HuH-7.5 (cell line): ENCODE data around the gene PRKCB.
A peak's percentile ranks its signal among the peaks of the same experiment; 100 is the strongest.

Experiments
- DNase-seq: peaks from one replicate; pipeline ENCODE4 v3.0.0; 2011; ENCODE audit warnings: low spot score

The PRKCB gene

DNA sequence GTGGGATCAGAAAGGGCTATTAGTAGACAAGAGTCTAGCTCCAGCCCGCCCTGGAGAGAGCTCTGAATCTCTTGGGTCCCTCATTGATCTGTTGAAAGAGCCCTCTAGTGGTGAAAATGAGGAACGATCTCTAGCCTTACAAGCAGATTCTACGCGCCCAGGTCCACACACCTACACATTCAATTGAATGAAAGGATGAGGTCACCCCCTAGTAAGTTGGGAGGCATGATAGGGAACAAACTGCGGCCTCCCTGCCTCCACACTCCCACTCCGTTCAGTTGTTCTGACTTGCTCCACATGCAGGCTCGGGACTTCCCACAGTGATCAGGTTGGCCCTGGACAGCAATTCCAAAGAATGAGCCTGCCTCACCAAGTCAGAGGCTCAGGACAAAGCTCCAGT is 417.4 kb downstream of the PRKCB start:
- peak; percentile 48 for DNase-seq

DNA sequence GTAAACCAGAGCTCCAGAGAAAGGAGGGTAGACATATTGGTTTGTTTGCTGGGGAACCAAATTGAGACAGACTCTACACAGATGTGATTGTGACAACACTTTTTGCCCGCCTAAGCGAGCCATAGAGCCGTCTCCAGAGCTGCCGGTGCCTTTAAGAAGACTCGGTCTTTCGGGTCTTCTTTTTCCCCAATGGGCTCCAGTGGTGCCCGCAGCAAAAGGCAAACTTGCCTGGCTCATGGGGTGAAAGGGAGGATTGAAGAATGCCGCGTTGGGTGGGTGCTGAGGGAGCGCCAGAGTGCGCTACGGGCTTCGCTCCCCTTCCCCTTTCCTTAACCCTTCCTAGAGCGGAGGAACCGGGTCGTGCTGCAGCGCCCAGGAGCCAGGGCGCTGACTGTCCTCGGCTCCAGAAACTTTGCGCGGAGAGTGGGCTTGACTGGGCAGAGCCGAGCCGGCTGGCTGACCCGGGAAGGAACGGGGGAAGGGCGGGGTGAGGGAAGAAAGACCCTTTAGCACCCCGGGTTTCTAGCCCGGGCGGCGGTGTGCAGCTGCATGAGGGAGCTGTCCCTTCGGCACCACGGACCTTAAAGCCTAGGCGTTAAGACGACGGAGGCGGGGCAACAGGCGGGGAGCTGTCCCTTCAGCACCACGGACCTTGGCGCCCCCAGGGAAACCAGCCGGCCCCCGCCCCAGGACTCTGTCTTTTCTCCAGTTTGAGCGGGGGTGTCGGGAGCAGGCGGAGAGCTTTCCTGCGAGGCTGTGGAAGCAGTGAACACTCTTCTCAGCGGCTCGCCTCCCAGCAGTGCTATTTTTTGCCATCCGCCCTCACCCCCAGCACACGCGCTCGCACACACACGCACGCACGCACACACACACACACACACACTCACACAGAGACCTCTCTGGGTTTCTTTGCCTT is 419.9 kb downstream of the PRKCB start, which contains the start of gene CACNG3:
TSS of gene CACNG3 (plus strand) at position 880 of the 916 bp plus-strand sequence. CDS start 420 bp downstream, outside the sequence.
- DNase-seq: peak; percentile 20

DNA sequence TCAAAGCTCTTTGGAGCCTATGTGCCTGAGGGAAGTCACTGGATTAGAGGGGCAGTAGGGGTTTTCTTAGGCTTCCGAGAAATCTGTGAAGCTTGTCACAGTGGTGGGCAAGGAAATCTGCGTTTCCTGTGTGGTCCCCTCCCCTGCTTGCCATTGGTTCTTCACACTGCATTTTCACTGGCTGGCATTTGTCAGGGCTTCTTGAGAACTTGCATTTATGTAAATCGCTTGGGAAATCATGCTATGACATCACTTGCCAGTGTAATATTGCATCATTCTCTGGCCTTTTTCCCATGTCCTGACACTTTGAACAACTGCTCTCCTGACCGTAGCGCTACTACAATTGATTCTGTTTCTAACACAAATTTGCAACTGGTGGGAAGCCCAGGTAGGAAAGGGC is 422.2 kb downstream of the PRKCB start:
- no peak for DNase-seq

DNA sequence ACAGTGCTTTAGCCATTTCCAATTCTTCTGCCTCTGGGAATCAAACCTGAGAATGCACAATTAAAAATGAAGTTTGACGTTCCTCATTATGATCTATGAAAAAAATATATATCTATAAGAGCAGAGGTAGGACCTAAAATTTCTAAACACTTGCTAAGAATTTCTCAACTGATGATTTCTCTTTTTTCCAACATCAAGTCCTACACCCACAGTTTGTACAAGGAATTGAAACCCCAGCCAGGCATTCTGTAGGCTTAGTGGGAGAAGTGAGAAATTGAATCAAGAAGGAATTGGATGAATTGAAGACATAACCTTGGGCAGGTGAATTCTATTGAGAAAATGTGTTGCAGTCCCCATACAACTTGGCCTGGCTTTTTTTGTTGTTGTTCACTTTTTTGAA is 423.0 kb downstream of the PRKCB start:
- no peak for DNase-seq

DNA sequence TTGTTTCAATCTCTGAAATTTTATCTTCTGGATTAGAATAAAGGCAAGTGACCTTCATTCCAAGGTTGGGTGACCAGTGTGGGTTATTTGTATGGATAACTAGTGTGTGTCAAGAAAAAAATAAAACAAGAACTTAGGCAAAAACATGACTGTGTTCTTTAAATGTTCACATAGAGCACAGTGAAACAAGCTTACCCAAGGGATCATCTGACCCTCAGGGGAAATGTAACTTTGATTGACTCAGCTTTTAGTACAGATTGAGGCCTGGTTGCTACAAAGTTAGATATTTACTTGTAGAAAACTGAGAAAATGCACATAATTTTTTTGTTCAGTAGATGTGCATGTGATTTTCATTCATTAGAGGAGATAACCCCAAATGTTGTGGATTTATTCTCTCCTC is 427.0 kb downstream of the PRKCB start:
- DNase-seq: no peak
